ENCODE data around the gene SF3B6. TPM values are rescaled to one million over a fixed set of nuclear protein-coding genes. Genes with fewer than 3 reads are reported as not detected.
A peak's percentile ranks its signal among the peaks of the same experiment; 100 is the strongest.

SF3B6 gene
- total and polyA plus RNA-seq, 9 of the 15 experiments (the other 6 are each of a cell fraction or from before 2014, with no cell fraction given): 146 to 591 (median 295) TPM

- H3K9ac ChIP-seq (ENCODE audit: insufficient read depth in 1 of 2, low read depth in 2 of 2, low read length in 2 of 2): peak overlapping the region; percentile 77 to 94
- ChIA-PET CTCF (ENCODE audit: low intra/inter-chr PET ratio) (interaction anchor here (0.6 to 2.3 kb wide), 4 partner anchors 80 to 169 kb away, joined by 3 to 10 read pairs (median 6); partner anchors contain the start of gene ATAD2B), POLR2A (interaction anchor here (0.5 to 1.8 kb wide), 14 partner anchors 8 to 1103 kb away, joined by 3 to 12 read pairs (median 4); partner anchors contain the start of genes ATAD2B, NCOA1, SF3B6 and WDCP)
- TSS peak; percentile 52 for BruUV-seq (replicated peaks)
- intact Hi-C loops (cut with micrococcal nuclease) (loop anchor here (1.0 to 2.0 kb wide), 6 partner anchors 39 to 299 kb away; partner anchors contain the start of genes ATAD2B, FAM228B and PFN4), in situ Hi-C loops (cut with MboI) (no loop called here)
- no peaks in the 10 kb centered on the region for H3K9me3 ChIP-seq (replicated peaks; ENCODE audit: control insufficient read depth, insufficient read depth, low read depth, low read length)
- H2AFZ ChIP-seq (ENCODE audit: low read depth, low read length): peak overlapping the region; percentile 95
- H3K4me3 ChIP-seq: peak overlapping the region; percentile 58
- FAIRE-seq (peak; percentile 89), ATAC-seq (peak; percentile 82), DNase-seq (ENCODE audit: extremely low read depth in 1 of 4, low spot score in 3 of 4) (peak; percentile 63 to 87 (median 74))
- H3K9me1 ChIP-seq (ENCODE audit: control insufficient read depth, insufficient read depth, low read length): no peaks in the 10 kb centered on the region
- H3K79me2 ChIP-seq (ENCODE audit: control insufficient read depth, insufficient read depth, low read length): no peaks in the 10 kb centered on the region; the same call in 2 of the 3 replicates
- peak overlapping the region; percentile 75 for H3K27ac ChIP-seq (ENCODE audit: extremely low read depth, low read depth, low read length)
- peaks cover 12 to 18% of the 10 kb centered on the region in 2 experiments; a peak in 4 of 5 replicates for H3K4me1 ChIP-seq (replicated peaks in 1 of 2; ENCODE audit: control insufficient read depth in 2 of 2, insufficient read depth in 2 of 2, low read length in 2 of 2)
- no peaks in the 10 kb centered on the region for H4K20me1 ChIP-seq (replicated peaks; ENCODE audit: control insufficient read depth, insufficient read depth, low read length)
- peak overlapping the region; percentile 89 for H3K4me2 ChIP-seq (ENCODE audit: insufficient read depth, low read length)
- 4% methylated on average over 30 of the region's 30 CpGs for WGBS (ENCODE audit: insufficient coverage, low coverage, missing lambda C conversion rate)
- peaks cover 13% of the 10 kb centered on the region; the same call in 2 of the 3 replicates for H3K36me3 ChIP-seq (ENCODE audit: control insufficient read depth, insufficient read depth, low read length)
- no peaks in the 10 kb centered on the region for H3K27me3 ChIP-seq (ENCODE audit: control insufficient read depth in 2 of 2, insufficient read depth in 2 of 2, low read length in 2 of 2)
- TF ChIP-seq TCF7 (IDR thresholded peaks at IDR 0.05; ENCODE audit: borderline replicate concordance) (peak; percentile 43; the same call in 1 of the 2 replicates), ARID1B (IDR thresholded peaks at IDR 0.05) (peak; percentile 42; the same call in 1 of the 2 replicates), ZBTB17 (CRISPR knock-in tag; IDR thresholded peaks at IDR 0.05) (peak; percentile 18; the same call in 1 of the 2 replicates), POLR2H (tag; IDR thresholded peaks at IDR 0.05; ENCODE audit: low read depth) (0 out of 2 replicates have a peak, but pooled peaks have one; percentile 8), MYC (IDR thresholded peaks at IDR 0.05; ENCODE audit: low read depth, low read length) (peak; percentile 52), MYC (CRISPR knock-in tag; IDR thresholded peaks at IDR 0.05; ENCODE audit: borderline replicate concordance, low read depth) (0 out of 2 replicates have a peak, but pooled peaks have one; percentile 46), SOX6 (IDR thresholded peaks at IDR 0.05) (peak; percentile 71), XRCC4 (IDR thresholded peaks at IDR 0.05; ENCODE audit: extremely low read depth, insufficient read depth, insufficient read length) (no peak), ETV1 (tag; conservative IDR thresholded peaks at IDR 0.05; ENCODE audit: low read depth) (peak; percentile 17; the same call in 1 of the 2 replicates), MYNN (IDR thresholded peaks at IDR 0.05) (0 out of 2 replicates have a peak, but pooled peaks have one; percentile 50), MYNN (CRISPR knock-in tag; IDR thresholded peaks at IDR 0.05) (no peak), GATAD2A (IDR thresholded peaks at IDR 0.05) (0 out of 2 replicates have a peak, but pooled peaks have one; percentile 47), PRDM10 (IDR thresholded peaks at IDR 0.05; ENCODE audit: partially characterized antibody) (peak; percentile 76), TAF9B (IDR thresholded peaks at IDR 0.05; ENCODE audit: partially characterized antibody) (no peak), GATA2 (CRISPR knock-in tag; IDR thresholded peaks at IDR 0.05) (peak; percentile 29; the same call in 1 of the 2 replicates), FOXP1 (CRISPR knock-in tag; IDR thresholded peaks at IDR 0.05) (peak; percentile 51; the same call in 1 of the 2 replicates), KDM5B (IDR thresholded peaks at IDR 0.05; ENCODE audit: insufficient replicate concordance, low read depth, low read length) (peak; percentile 16), FIP1L1 (IDR thresholded peaks at IDR 0.05; ENCODE audit: low read depth, low read length, poor library complexity, severe bottlenecking) (peak; percentile 8)
Observed at GRCh38 chr2:24083567-24084385, 7.7 kb upstream of the SF3B6 start.

Measured in K562 (cell line).